Dermis blood vessel endothelial cell (primary cell): Measurements from ENCODE around the gene KLF7. TPM values are rescaled to one million over a fixed set of nuclear protein-coding genes. Genes with fewer than 3 reads are reported as not detected.
"Not testable (repeated sequence)": the region's sequence is repeated elsewhere in the genome, so short reads cannot be mapped to it uniquely, and the experiment has no call there.

Source experiments
- DNase-seq: peaks from one replicate; pipeline ENCODE4 v3.0.0; 2010
- total RNA-seq: library from RNA; depleted of rRNA; stranded (reverse); fragments of >200 nt; gene quantifications from 2 replicates; pipeline ENCODE4 v1.2.3, GENCODE V29; 2014

Gene KLF7
- total RNA-seq, 1 donor from 2014 or later, result 14.0 TPM

- no peak for DNase-seq
Observed at GRCh38 chr2:207051385-207051965, 114.3 kb downstream of the KLF7 start.

GRCh38 chr2:207049122-207049521 is 116.6 kb downstream of the KLF7 start:
- no peak for DNase-seq

GRCh38 chr2:207048416-207048815 is 117.3 kb downstream of the KLF7 start:
- no peak for DNase-seq

- DNase-seq, result peak; percentile 63
Observed at GRCh38 chr2:207046724-207047123, 119.0 kb downstream of the KLF7 start.

GRCh38 chr2:207045531-207045930 is 120.2 kb downstream of the KLF7 start:
- DNase-seq, result no peak

GRCh38 chr2:207044379-207045362 is 121.1 kb downstream of the KLF7 start:
- DNase-seq, result no peak

- DNase-seq, result no peak
Observed at GRCh38 chr2:207042841-207043240, 122.9 kb downstream of the KLF7 start.

- DNase-seq, result no peak
Observed at GRCh38 chr2:207041786-207042554, 123.8 kb downstream of the KLF7 start.

- peak; percentile 34 for DNase-seq
Observed at GRCh38 chr2:207041279-207041678, 124.5 kb downstream of the KLF7 start.

GRCh38 chr2:207040696-207041095 is 125.1 kb downstream of the KLF7 start:
- peak; percentile 30 for DNase-seq

GRCh38 chr2:207039225-207039624 is 126.5 kb downstream of the KLF7 start:
- no peak for DNase-seq

- no peak for DNase-seq
Observed at GRCh38 chr2:207038299-207038698, 127.4 kb downstream of the KLF7 start.

GRCh38 chr2:207037896-207038295 is 127.9 kb downstream of the KLF7 start:
- DNase-seq, result peak; percentile 46

GRCh38 chr2:207037023-207037422 is 128.7 kb downstream of the KLF7 start:
- not testable (repeated sequence) for DNase-seq

- DNase-seq, result no peak
Observed at GRCh38 chr2:207035875-207036274, 129.9 kb downstream of the KLF7 start.

- no peak for DNase-seq
Observed at GRCh38 chr2:207032490-207032889, 133.3 kb downstream of the KLF7 start.

Other genes starting within 250 kb of the KLF7 start
- gene CPO, start 226.4 kb downstream of the KLF7 start, total RNA-seq, result not detected in 2 replicates